Thyroid gland (tissue), 4 donors: ENCODE measurements around the gene EFCAB5.
"Not testable (repeated sequence)": the region's sequence is repeated elsewhere in the genome, so short reads cannot be mapped to it uniquely, and the experiment has no call there.

ENCODE experiments used
- POLR2A ChIP-seq, 2 donors: fragments of 450-650 bp; IDR thresholded peaks; one replicate each; pipeline ENCODE4 v1.6.1; 2017; ENCODE audit warnings: antibody characterized with exemption in 2 of 2, mild to moderate bottlenecking in 2 of 2, moderate library complexity in 1 of 2
- TF ChIP-seq, protein P1 (sequence below), 6 experiments: fragments of 200-600 bp in 3 of 6; fragments of 450-650 bp in 3 of 6; sonication (generic) in 3 of 6; IDR thresholded peaks; one replicate each; pipeline ENCODE4 v1.5.1; 2016 to 2019; ENCODE audit warnings: antibody characterized with exemption in 6 of 6, mild to moderate bottlenecking in 2 of 6, inconsistent platforms in 1 of 6, moderate library complexity in 1 of 6

DNA sequence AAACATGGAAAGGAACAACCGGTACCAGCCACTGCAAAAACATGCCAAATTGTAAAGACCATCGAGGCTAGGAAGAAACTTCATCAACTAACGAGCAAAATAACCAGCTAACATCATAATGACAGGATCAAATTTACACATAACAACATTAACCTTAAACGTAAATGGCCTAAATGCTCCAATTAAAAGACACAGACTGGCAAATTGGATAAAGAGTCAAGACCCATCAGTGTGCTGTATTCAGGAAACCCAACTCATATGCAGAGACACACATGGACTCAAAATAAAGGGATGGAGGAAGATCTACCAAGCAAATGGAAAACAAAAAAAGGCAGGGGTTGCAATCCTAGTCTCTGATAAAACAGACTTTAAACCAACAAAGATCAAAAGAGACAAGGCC lies 44.3 kb upstream of the EFCAB5 start:
- TF ChIP-seq, protein P1, sequence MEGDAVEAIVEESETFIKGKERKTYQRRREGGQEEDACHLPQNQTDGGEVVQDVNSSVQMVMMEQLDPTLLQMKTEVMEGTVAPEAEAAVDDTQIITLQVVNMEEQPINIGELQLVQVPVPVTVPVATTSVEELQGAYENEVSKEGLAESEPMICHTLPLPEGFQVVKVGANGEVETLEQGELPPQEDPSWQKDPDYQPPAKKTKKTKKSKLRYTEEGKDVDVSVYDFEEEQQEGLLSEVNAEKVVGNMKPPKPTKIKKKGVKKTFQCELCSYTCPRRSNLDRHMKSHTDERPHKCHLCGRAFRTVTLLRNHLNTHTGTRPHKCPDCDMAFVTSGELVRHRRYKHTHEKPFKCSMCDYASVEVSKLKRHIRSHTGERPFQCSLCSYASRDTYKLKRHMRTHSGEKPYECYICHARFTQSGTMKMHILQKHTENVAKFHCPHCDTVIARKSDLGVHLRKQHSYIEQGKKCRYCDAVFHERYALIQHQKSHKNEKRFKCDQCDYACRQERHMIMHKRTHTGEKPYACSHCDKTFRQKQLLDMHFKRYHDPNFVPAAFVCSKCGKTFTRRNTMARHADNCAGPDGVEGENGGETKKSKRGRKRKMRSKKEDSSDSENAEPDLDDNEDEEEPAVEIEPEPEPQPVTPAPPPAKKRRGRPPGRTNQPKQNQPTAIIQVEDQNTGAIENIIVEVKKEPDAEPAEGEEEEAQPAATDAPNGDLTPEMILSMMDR (IDR thresholded peaks at IDR 0.05): not testable (repeated sequence)
- TF ChIP-seq POLR2A (IDR thresholded peaks at IDR 0.05): not testable (repeated sequence)
